Heart left ventricle (tissue), 16 donors: ENCODE data around the gene PPP1R2. TPM values are rescaled to one million over a fixed set of nuclear protein-coding genes. Genes with fewer than 3 reads are reported as not detected.

Experiments used
- ATAC-seq, 4 donors: fragments of 200-7000 bp; cut with Tn5 transposase; one replicate each; pipeline ENCODE4 v1.9.1; 2020 to 2022; ENCODE audit warnings: moderate library complexity in 4 of 4, mild to moderate bottlenecking in 3 of 4, moderate number of reproducible peaks in 1 of 4
- DNase-seq, 5 donors: peaks; one replicate each; pipeline ENCODE4 v3.0.0-alpha.2; 2020
- H3K27ac ChIP-seq, 12 donors: fragments of 200-600 bp; sonication (generic) in 4 of 12; one replicate each; pipeline versions ENCODE4 v1.5.0 to v1.8.0; 2016 to 2022; ENCODE audit warnings: mild to moderate bottlenecking in 2 of 12
- H3K27me3 ChIP-seq, 9 donors: fragments of 200-600 bp; sonication (generic) in 2 of 9; one replicate each; pipeline versions ENCODE4 v1.5.1 to v1.8.0; 2016 to 2022; ENCODE audit warnings: mild to moderate bottlenecking in 3 of 9
- H3K36me3 ChIP-seq, 9 donors: fragments of 200-600 bp; sonication (generic) in 2 of 9; one replicate each; pipeline versions ENCODE4 v1.5.0 to v1.8.0; 2018 to 2022; ENCODE audit warnings: mild to moderate bottlenecking in 2 of 9
- H3K4me1 ChIP-seq, 12 donors: fragments of 200-600 bp; sonication (generic) in 4 of 12; one replicate each; pipeline versions ENCODE4 v1.5.0 to v1.8.0; 2016 to 2022; ENCODE audit warnings: mild to moderate bottlenecking in 3 of 12
- H3K4me3 ChIP-seq, 12 donors: fragments of 200-600 bp; sonication (generic) in 4 of 12; one replicate each; pipeline versions ENCODE4 v1.5.0 to v1.8.0; 2017 to 2022; ENCODE audit warnings: mild to moderate bottlenecking in 9 of 12, moderate library complexity in 4 of 12
- H3K9me3 ChIP-seq, 12 donors: fragments of 200-600 bp; sonication (generic) in 4 of 12; one replicate each; pipeline versions ENCODE4 v1.5.0 to v1.8.0; 2016 to 2022; ENCODE audit warnings: mild to moderate bottlenecking in 1 of 12
- CTCF ChIP-seq, 12 donors: fragments of 200-600 bp; sonication (generic) in 4 of 12; IDR thresholded peaks; one replicate each; pipeline versions ENCODE4 v1.5.0 to v1.8.0; 2018 to 2022; ENCODE audit warnings: antibody characterized with exemption in 12 of 12, mild to moderate bottlenecking in 5 of 12
- POLR2A ChIP-seq, 2 donors: fragments of 450-650 bp; IDR thresholded peaks; one replicate each; pipeline ENCODE4 v1.6.1; 2017; ENCODE audit warnings: antibody characterized with exemption in 2 of 2, mild to moderate bottlenecking in 2 of 2, moderate library complexity in 2 of 2
- WGBS, 4 donors: extraction: QIAGEN DNeasy Blood & Tissue Kit in 2 of 4; methylation state at CpG; one replicate each; pipeline versions ENCODE4 v1.1.5 to v1.1.7; 2013 to 2018; 5-methylcytosine and 5-hydroxymethylcytosine counted together
- intact Hi-C, 10 donors: fragments of 100-400 bp; cut with DNase I; formaldehyde crosslinking; loops; one replicate each; pipeline versions ENCODE4 v1.11.1 to v1.14.2; 2022
- polyA plus RNA-seq, 2 donors: library from polyadenylated mRNA; stranded (reverse); fragments of 200-250 nt; gene quantifications; one replicate each; pipeline ENCODE4 v1.2.3, GENCODE V29; 2013
- total RNA-seq, 9 donors: library from RNA; depleted of rRNA in 2 of 9; stranded (reverse); fragments of >200 nt in 2 of 9; fragmentation: NEBNext Ultra II Directional in 3 of 9; extraction: Animal tissue kit (Norgen Biotek cat#: 25700) in 3 of 9; gene quantifications; one replicate each; pipeline versions ENCODE4 v1.1.0 to v1.2.4, GENCODE V29; 2016 to 2023
- donor health status: ischemic (EF 13 %, LVEDD 7.1; RV severe dilation, severe dysfunction).
- donor health status: healthy with polysubstance abuse.
- donor health status: DM: no; HTN: yes; CAD: no.
- donor health status: DM: no; HTN: no; CAD: no.
- donor health status: ischemic (EF 25% LVEDD 6.9; RV normal size, moderate dysfunction).
- donor health status: ischemic (EF 25% LVEDD 5.7; RV mildly dilated, moderate dysfunction).
- donor health status: healthy.
- donor health status: DM: yes; HTN: yes; CAD: no.
- donor health status: ischemic (EF 35%, LVEDD 5.7; RV mildly dilated, moderate dysfunction).
- donor health status: nonischemic (EF 11% LVEDD 7.7; RV severe dilation, severe dysfunction).
- donor health status: DM: yes; HTN: yes; CAD: no.
- donor health status: PGD.
- donor health status: ischemic (EF 29% LVEDD 5.4; RV normal size, mild dysfunction).
- donor health status: nonischemic (EF 23%, LVEDD 6.1; RV moderate dilation, normal function).

PPP1R2 gene
- total and polyA plus RNA-seq, 11 donors: 16.8 to 63.6 (median 43.9) TPM

- 27 to 44% (median 31%) methylated on average over 6 of the region's 6 CpGs for WGBS, 4 donors
- peaks cover 0 to 23% (median 7%) of the 10 kb centered on the region in 12 donors for H3K4me1 ChIP-seq
- H3K4me3 ChIP-seq: no peak overlapping the region
- peaks cover 0 to 5% (median 0%) of the 10 kb centered on the region in 9 donors for H3K27me3 ChIP-seq
- H3K9me3 ChIP-seq: peaks cover 0 to 5% (median 0%) of the 10 kb centered on the region in 12 donors
- TF ChIP-seq POLR2A (IDR thresholded peaks at IDR 0.05) (no peak), CTCF (IDR thresholded peaks at IDR 0.05) (no peak)
- H3K27ac ChIP-seq: peak overlapping the region in 5 of 12 donors; percentile 41 to 62 (median 46)
- peaks cover 0 to 49% (median 6%) of the 10 kb centered on the region in 9 donors for H3K36me3 ChIP-seq
- DNase-seq (no peak), ATAC-seq (peak in 3 of 4 donors; percentile 45 to 47 (median 46))
- intact Hi-C loops: no loop called here
Measured at GRCh38 chr3:195571361-195571760, 28.2 kb upstream of the PPP1R2 start.

- intact Hi-C loops: no loop called here
- Histone ChIP-seq H3K27ac (peak overlapping the region in 5 of 12 donors; percentile 41 to 62 (median 46)), H3K27me3 (peaks cover 0 to 5% (median 0%) of the 10 kb centered on the region in 9 donors), H3K36me3 (peaks cover 0 to 46% (median 6%) of the 10 kb centered on the region in 9 donors), H3K9me3 (peaks cover 0 to 5% (median 0%) of the 10 kb centered on the region in 12 donors), H3K4me3 (no peak overlapping the region), H3K4me1 (peaks cover 0 to 23% (median 7%) of the 10 kb centered on the region in 12 donors)
- DNase-seq (no peak), ATAC-seq (peak in 3 of 4 donors; percentile 23 to 55 (median 32))
- WGBS, 4 donors: 48 to 63% (median 53%) methylated on average over 9 of the region's 9 CpGs
- TF ChIP-seq CTCF (IDR thresholded peaks at IDR 0.05) (no peak), POLR2A (IDR thresholded peaks at IDR 0.05) (no peak)
Measured at GRCh38 chr3:195570912-195571311, 27.8 kb upstream of the PPP1R2 start.

GRCh38 chr3:195570344-195570743 is 27.2 kb upstream of the PPP1R2 start:
- Histone ChIP-seq H3K4me3 (no peak overlapping the region), H3K9me3 (peaks cover 0 to 5% (median 0%) of the 10 kb centered on the region in 12 donors), H3K36me3 (peaks cover 0 to 41% (median 6%) of the 10 kb centered on the region in 9 donors), H3K27ac (peak overlapping the region in 3 of 12 donors; percentile 18 to 62 (median 46)), H3K27me3 (peaks cover 0 to 5% (median 0%) of the 10 kb centered on the region in 9 donors), H3K4me1 (peaks cover 0 to 23% (median 7%) of the 10 kb centered on the region in 12 donors)
- TF ChIP-seq CTCF (IDR thresholded peaks at IDR 0.05): no peak
- no peak for TF ChIP-seq POLR2A (IDR thresholded peaks at IDR 0.05)
- ATAC-seq (peak in 2 of 4 donors; percentile 62 to 75), DNase-seq (no peak)
- intact Hi-C loops: no loop called here
- 56 to 61% (median 59%) methylated on average over 6 of the region's 6 CpGs for WGBS, 4 donors

GRCh38 chr3:195568630-195569029 is 25.5 kb upstream of the PPP1R2 start:
- Histone ChIP-seq H3K27ac (no peak overlapping the region), H3K9me3 (no peaks in the 10 kb centered on the region), H3K36me3 (peaks cover 0 to 29% (median 6%) of the 10 kb centered on the region in 9 donors), H3K4me3 (no peak overlapping the region), H3K27me3 (peaks cover 0 to 5% (median 0%) of the 10 kb centered on the region in 9 donors), H3K4me1 (peaks cover 0 to 19% (median 6%) of the 10 kb centered on the region in 12 donors)
- WGBS, 4 donors: 87 to 94% (median 91%) methylated on average over 5 of the region's 5 CpGs
- TF ChIP-seq POLR2A (IDR thresholded peaks at IDR 0.05) (no peak), CTCF (IDR thresholded peaks at IDR 0.05) (no peak)
- intact Hi-C loops: no loop called here
- DNase-seq (no peak), ATAC-seq (no peak)
